ENCODE measurements around the gene PWP1.

The PWP1 gene

DNA sequence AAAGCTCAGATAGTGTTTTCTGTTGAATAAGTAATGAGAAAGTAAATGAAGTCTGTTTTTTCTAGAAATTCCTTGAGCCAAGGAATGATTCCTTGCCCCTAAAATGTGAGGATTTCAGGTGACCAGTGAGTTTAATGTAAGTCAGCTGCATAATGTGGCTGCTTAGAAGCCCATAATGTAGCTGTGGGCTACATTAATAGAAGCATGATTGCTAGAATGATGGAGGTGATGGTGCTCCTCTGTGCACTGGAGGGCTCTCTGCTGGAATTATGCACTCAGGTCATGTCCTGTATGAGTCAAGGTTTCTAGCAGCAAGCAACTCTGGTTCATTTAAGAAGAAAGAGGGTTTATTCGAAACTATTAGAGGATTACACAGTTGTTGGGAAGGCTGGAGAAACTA is 19.6 kb upstream of the PWP1 start:
- H3K4me3 ChIP-seq (ENCODE audit: low read depth in 1 of 2, low read length in 2 of 2) = no peak overlapping the region
- H3K27me3 ChIP-seq (ENCODE audit: control insufficient read depth in 1 of 2, insufficient read depth in 2 of 2, low read length in 2 of 2) = peaks cover 0 to 5% of the 10 kb centered on the region in 2 donors
- H3K36me3 ChIP-seq (ENCODE audit: control insufficient read depth in 1 of 2, insufficient read depth in 2 of 2, low read length in 2 of 2) = no peaks in the 10 kb centered on the region

DNA sequence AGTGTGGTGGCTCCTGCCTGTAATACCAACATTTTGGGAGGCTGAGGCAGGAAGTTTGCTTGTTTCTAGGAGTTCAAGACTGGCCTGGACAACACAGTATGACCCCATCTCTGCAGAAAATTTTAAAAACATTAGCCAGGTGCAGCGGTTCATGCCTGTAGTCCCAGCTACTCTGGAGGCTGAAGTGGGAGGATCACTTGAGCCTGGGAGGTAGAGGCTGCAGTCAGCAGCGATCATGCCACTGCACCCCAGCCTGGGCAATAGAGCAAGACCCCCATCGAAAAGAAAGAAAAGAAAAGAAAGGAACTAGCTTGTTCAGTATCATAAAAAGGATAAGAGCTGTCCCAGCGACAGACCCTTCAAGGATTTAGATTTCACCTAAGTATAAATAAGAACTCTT is 18.1 kb upstream of the PWP1 start:
- H3K4me3 ChIP-seq (ENCODE audit: low read depth in 1 of 2, low read length in 2 of 2) = no peak overlapping the region
- no peaks in the 10 kb centered on the region for H3K9me3 ChIP-seq (ENCODE audit: control insufficient read depth in 1 of 2, low read length in 2 of 2)
- peaks cover 0 to 8% of the 10 kb centered on the region in 2 donors for H3K27me3 ChIP-seq (ENCODE audit: control insufficient read depth in 1 of 2, insufficient read depth in 2 of 2, low read length in 2 of 2)
- H3K9ac ChIP-seq (ENCODE audit: low read depth in 1 of 2, low read length in 2 of 2) = no peak overlapping the region
- H3K4me1 ChIP-seq (ENCODE audit: control insufficient read depth in 1 of 2, insufficient read depth in 2 of 2, low read length in 2 of 2) = no peaks in the 10 kb centered on the region
- no peaks in the 10 kb centered on the region for H3K36me3 ChIP-seq (ENCODE audit: control insufficient read depth in 1 of 2, insufficient read depth in 2 of 2, low read length in 2 of 2)
- H3K27ac ChIP-seq (ENCODE audit: low read depth, low read length) = no peak overlapping the region

More for the DNA sequence above, 19.6 kb upstream of the PWP1 start:
- Histone ChIP-seq H3K4me1 (ENCODE audit: control insufficient read depth in 1 of 2, insufficient read depth in 2 of 2, low read length in 2 of 2) (no peaks in the 10 kb centered on the region), H3K27ac (ENCODE audit: low read depth, low read length) (no peak overlapping the region), H3K9ac (ENCODE audit: low read depth in 1 of 2, low read length in 2 of 2) (no peak overlapping the region), H3K9me3 (ENCODE audit: control insufficient read depth in 1 of 2, low read length in 2 of 2) (no peaks in the 10 kb centered on the region)

DNA sequence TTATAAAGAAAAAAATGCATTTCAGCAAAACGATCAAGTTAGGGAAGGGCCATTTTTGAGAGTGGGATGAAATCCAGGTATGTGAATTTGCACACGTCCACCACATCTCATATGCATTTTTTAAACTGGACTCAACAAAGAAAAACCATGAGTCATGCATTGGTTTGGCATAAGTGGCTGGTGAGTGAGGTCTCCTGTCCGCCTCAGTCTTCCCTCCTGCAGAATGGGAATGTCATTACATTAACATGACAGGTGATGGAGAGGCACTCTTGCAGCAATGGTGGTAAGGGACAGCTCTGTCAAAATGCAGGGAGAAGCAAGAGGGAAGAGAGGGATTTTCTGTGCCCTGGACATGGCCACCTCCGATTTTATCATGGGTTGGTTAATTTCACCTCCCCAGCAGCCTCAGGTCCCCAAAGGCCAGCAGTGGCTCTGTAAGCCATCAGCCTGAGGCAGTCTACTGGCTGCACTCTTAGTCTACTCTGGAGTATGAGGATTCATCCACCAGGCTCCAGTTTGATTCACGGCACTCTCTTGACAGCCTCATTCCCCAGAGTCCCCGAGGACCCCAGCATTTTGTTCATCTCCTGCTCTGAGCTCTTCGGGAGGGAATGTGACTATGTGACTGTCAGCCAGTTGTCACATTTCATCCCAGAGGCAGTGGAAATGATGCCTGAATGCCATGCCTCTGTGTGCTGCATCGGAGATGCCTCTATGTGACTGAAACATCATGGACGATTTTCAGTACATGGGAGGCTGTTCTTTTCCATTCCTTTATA is 17.1 kb upstream of the PWP1 start:
- no peak overlapping the region for H3K27ac ChIP-seq (ENCODE audit: low read depth, low read length)
- H3K36me3 ChIP-seq (ENCODE audit: control insufficient read depth in 1 of 2, insufficient read depth in 2 of 2, low read length in 2 of 2) = no peaks in the 10 kb centered on the region
- H3K4me1 ChIP-seq (ENCODE audit: control insufficient read depth in 1 of 2, insufficient read depth in 2 of 2, low read length in 2 of 2) = no peaks in the 10 kb centered on the region
- no peak overlapping the region for H3K9ac ChIP-seq (ENCODE audit: low read depth in 1 of 2, low read length in 2 of 2)
- H3K9me3 ChIP-seq (ENCODE audit: control insufficient read depth in 1 of 2, low read length in 2 of 2) = no peaks in the 10 kb centered on the region
- peaks cover 0 to 8% of the 10 kb centered on the region in 2 donors for H3K27me3 ChIP-seq (ENCODE audit: control insufficient read depth in 1 of 2, insufficient read depth in 2 of 2, low read length in 2 of 2)
- no peak overlapping the region for H3K4me3 ChIP-seq (ENCODE audit: low read depth in 1 of 2, low read length in 2 of 2)

DNA sequence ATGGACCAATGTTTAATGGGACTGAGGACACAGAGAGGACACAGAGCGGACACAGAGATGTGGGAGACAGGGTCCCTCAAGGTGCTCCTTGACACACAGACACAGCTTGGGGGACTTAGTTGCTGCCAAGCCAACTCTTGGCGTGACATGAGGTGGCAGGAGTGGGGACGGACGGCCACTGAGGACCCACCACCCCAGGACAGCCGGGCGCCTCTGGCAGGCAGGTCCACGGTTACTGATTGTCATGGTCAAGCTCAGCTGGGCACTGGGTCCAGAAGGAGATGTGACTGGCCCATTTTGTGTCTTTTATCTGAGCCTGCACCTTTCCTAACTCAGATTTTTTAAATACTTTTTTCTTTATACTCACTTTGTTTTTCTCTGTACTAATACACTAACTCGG is 15.7 kb upstream of the PWP1 start:
- peaks cover 0 to 8% of the 10 kb centered on the region in 2 donors for H3K27me3 ChIP-seq (ENCODE audit: control insufficient read depth in 1 of 2, insufficient read depth in 2 of 2, low read length in 2 of 2)
- no peaks in the 10 kb centered on the region for H3K4me1 ChIP-seq (ENCODE audit: control insufficient read depth in 1 of 2, insufficient read depth in 2 of 2, low read length in 2 of 2)
- no peak overlapping the region for H3K27ac ChIP-seq (ENCODE audit: low read depth, low read length)
- no peak overlapping the region for H3K4me3 ChIP-seq (ENCODE audit: low read depth in 1 of 2, low read length in 2 of 2)
- H3K9ac ChIP-seq (ENCODE audit: low read depth in 1 of 2, low read length in 2 of 2) = no peak overlapping the region
- no peaks in the 10 kb centered on the region for H3K9me3 ChIP-seq (ENCODE audit: control insufficient read depth in 1 of 2, low read length in 2 of 2)
- no peaks in the 10 kb centered on the region for H3K36me3 ChIP-seq (ENCODE audit: control insufficient read depth in 1 of 2, insufficient read depth in 2 of 2, low read length in 2 of 2)

DNA sequence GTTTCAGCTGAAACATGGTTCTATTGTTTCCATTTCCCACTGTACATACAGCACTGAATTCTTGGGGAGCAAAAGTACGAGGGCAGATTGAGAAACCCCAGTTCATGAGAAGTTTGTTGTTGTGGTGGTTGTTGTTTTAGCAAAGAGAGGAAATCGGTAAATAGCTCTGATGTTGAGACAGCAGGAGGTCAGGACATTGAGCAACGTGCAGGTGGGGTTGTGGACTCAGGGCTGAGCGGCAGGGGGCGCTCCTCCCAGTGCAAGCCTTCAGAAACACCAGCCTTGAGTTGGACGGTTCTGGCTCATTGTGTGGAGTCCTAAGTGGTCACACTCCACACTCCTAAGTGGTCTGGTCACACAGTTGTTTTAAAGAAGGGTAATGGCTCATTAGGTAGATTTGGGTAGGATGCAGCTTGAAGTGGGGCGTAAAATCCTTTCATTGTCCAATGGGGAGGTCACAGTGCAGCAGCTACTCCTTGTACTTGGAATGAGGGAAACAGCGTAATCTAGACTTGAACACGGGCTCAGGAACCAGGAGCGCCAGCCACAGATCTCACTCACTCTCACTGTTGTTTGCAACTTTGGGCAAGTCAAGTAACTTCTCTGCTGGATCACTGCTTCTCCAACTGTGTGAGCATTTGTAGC is 14.5 kb upstream of the PWP1 start:
- no peak overlapping the region for H3K4me3 ChIP-seq (ENCODE audit: low read depth in 1 of 2, low read length in 2 of 2)
- H3K36me3 ChIP-seq (ENCODE audit: control insufficient read depth in 1 of 2, insufficient read depth in 2 of 2, low read length in 2 of 2) = no peaks in the 10 kb centered on the region
- no peaks in the 10 kb centered on the region for H3K4me1 ChIP-seq (ENCODE audit: control insufficient read depth in 1 of 2, insufficient read depth in 2 of 2, low read length in 2 of 2)
- H3K9me3 ChIP-seq (ENCODE audit: control insufficient read depth in 1 of 2, low read length in 2 of 2) = no peaks in the 10 kb centered on the region
- no peak overlapping the region for H3K27ac ChIP-seq (ENCODE audit: low read depth, low read length)
- H3K9ac ChIP-seq (ENCODE audit: low read depth in 1 of 2, low read length in 2 of 2) = no peak overlapping the region
- H3K27me3 ChIP-seq (ENCODE audit: control insufficient read depth in 1 of 2, insufficient read depth in 2 of 2, low read length in 2 of 2) = peaks cover 0 to 8% of the 10 kb centered on the region in 2 donors

DNA sequence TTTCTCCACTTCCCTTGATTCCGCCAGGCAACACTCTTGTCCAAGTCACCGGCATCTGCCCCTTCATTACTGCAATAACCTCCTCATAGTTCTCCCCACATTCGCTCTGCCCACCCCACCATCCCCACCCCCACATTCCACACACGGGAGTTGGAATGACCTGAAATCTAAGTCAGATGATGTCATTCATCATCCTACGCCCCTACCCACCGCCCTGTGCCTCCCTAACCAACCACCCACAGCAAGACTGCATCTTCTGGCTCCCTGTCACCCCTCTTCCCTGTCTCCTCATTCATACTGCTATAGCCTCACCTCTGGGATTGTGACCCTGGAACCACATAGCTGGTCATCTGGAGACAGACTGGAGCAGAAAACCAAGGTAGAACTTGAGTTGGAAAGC is 7.9 kb upstream of the PWP1 start:
- H3K4me1 ChIP-seq (ENCODE audit: control insufficient read depth in 1 of 2, insufficient read depth in 2 of 2, low read length in 2 of 2) = no peaks in the 10 kb centered on the region
- no peak overlapping the region for H3K9ac ChIP-seq (ENCODE audit: low read depth in 1 of 2, low read length in 2 of 2)
- no peaks in the 10 kb centered on the region for H3K36me3 ChIP-seq (ENCODE audit: control insufficient read depth in 1 of 2, insufficient read depth in 2 of 2, low read length in 2 of 2)
- H3K4me3 ChIP-seq (ENCODE audit: low read depth in 1 of 2, low read length in 2 of 2) = no peak overlapping the region
- H3K27ac ChIP-seq (ENCODE audit: low read depth, low read length) = no peak overlapping the region
- no peaks in the 10 kb centered on the region for H3K9me3 ChIP-seq (ENCODE audit: control insufficient read depth in 1 of 2, low read length in 2 of 2)
- H3K27me3 ChIP-seq (ENCODE audit: control insufficient read depth in 1 of 2, insufficient read depth in 2 of 2, low read length in 2 of 2) = peaks cover 3 to 12% of the 10 kb centered on the region in 2 donors

DNA sequence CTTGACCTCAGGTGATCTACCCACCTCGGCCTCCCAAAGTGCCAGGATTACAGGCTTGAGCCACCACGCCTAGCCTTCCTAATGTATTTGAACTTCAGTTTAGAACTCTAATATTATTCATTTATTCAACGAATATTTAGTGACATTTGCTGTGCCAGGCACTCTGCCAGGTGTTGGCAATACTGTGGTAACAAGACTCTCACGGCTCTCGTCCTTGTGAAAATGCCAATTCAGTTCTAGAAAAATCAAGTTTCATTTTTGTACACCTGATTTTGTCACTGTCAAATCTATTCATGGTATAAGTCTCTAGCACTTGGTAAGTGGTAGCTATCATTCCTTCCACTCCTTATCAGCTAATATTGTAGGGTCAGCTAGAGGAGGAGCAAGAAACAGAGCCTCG is 6.3 kb upstream of the PWP1 start:
- no peak overlapping the region for H3K4me3 ChIP-seq (ENCODE audit: low read depth in 1 of 2, low read length in 2 of 2)
- no peak overlapping the region for H3K9ac ChIP-seq (ENCODE audit: low read depth in 1 of 2, low read length in 2 of 2)
- H3K4me1 ChIP-seq (ENCODE audit: control insufficient read depth in 1 of 2, insufficient read depth in 2 of 2, low read length in 2 of 2) = no peaks in the 10 kb centered on the region
- no peaks in the 10 kb centered on the region for H3K36me3 ChIP-seq (ENCODE audit: control insufficient read depth in 1 of 2, insufficient read depth in 2 of 2, low read length in 2 of 2)
- no peak overlapping the region for H3K27ac ChIP-seq (ENCODE audit: low read depth, low read length)
- H3K27me3 ChIP-seq (ENCODE audit: control insufficient read depth in 1 of 2, insufficient read depth in 2 of 2, low read length in 2 of 2) = peaks cover 3 to 12% of the 10 kb centered on the region in 2 donors
- H3K9me3 ChIP-seq (ENCODE audit: control insufficient read depth in 1 of 2, low read length in 2 of 2) = no peaks in the 10 kb centered on the region

DNA sequence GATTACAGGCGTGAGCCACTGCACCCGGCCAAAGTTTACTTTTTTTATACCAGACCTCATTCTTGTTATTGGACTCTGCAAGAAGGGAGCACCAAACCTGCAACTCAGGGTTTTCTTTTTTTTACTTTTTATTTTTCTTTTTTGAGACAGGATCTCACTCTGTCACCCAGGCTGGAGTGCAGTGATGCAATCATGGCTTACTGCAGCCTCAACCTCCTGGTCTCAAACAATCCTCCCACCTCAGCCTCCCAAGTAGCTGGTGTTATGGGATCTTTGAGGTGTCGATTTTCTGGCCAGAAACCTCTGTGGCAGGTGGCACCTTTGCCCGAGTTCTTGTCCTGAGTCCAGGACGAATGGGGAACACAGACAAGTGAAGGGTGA is 4.2 kb upstream of the PWP1 start:
- no peak overlapping the region for H3K9ac ChIP-seq (ENCODE audit: low read depth in 1 of 2, low read length in 2 of 2)
- H3K9me3 ChIP-seq (ENCODE audit: control insufficient read depth in 1 of 2, low read length in 2 of 2) = no peaks in the 10 kb centered on the region
- H3K27ac ChIP-seq (ENCODE audit: low read depth, low read length) = no peak overlapping the region
- peaks cover 3 to 12% of the 10 kb centered on the region in 2 donors for H3K27me3 ChIP-seq (ENCODE audit: control insufficient read depth in 1 of 2, insufficient read depth in 2 of 2, low read length in 2 of 2)
- H3K36me3 ChIP-seq (ENCODE audit: control insufficient read depth in 1 of 2, insufficient read depth in 2 of 2, low read length in 2 of 2) = no peaks in the 10 kb centered on the region
- no peak overlapping the region for H3K4me3 ChIP-seq (ENCODE audit: low read depth in 1 of 2, low read length in 2 of 2)
- H3K4me1 ChIP-seq (ENCODE audit: control insufficient read depth in 1 of 2, insufficient read depth in 2 of 2, low read length in 2 of 2) = peaks cover 10 to 12% of the 10 kb centered on the region in 2 donors

DNA sequence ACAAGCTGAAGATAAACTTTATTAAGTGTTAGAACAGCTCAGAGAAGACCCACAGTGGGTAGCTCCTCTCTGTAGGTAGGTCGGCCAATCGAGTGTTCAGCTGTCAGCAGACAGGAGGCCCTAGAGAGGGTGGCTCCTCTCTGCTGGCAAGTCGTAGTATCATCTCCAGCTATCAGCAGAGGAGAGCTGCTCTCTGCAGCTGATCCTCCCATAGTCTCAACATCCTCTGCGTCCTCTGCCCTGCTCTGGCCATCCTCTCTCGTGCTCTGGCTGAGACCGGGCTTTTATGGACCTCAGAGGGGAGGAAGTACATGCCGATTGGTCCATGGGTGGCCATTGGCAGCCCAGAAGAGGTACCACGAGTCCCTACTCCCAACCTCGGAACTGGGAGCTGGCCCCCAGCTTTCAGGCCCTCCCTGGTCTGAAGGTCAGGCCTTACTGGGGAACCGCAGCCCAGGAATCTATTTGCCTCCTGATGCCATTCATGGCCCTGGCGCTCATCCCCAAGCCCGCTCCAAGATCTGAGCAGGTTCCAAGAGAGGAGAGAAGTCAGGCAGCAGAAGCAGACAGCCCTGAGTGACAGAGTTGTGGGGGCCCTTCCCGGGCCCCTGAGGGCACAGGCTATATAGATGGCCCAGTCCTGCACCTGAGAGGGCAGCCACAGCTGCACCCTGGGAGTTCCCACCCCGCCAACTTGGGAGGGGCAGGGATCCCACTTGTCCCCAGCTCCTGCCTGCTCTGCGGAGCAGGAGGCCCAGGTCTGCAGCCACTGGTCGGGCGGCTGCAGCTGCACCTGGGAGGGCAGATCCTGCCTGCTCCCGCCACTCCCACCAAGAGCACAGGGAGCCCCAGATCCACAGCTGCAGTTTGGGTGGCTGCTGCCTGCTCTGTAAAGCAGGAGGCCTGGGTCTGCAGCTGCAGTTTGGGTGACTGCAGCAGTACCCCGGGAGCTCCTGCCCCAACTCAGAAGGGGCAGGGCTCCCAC is 3.5 kb upstream of the PWP1 start:
- Histone ChIP-seq H3K4me1 (ENCODE audit: control insufficient read depth in 1 of 2, insufficient read depth in 2 of 2, low read length in 2 of 2) (peaks cover 15 to 17% of the 10 kb centered on the region in 2 donors), H3K9me3 (ENCODE audit: control insufficient read depth in 1 of 2, low read length in 2 of 2) (no peaks in the 10 kb centered on the region), H3K36me3 (ENCODE audit: control insufficient read depth in 1 of 2, insufficient read depth in 2 of 2, low read length in 2 of 2) (no peaks in the 10 kb centered on the region)

More for the DNA sequence above, 3.5 kb upstream of the PWP1 start:
- H3K27me3 ChIP-seq (ENCODE audit: control insufficient read depth in 1 of 2, insufficient read depth in 2 of 2, low read length in 2 of 2) = peaks cover 3 to 12% of the 10 kb centered on the region in 2 donors
- no peak overlapping the region for H3K27ac ChIP-seq (ENCODE audit: low read depth, low read length)
- H3K4me3 ChIP-seq (ENCODE audit: low read depth in 1 of 2, low read length in 2 of 2) = no peak overlapping the region
- H3K9ac ChIP-seq (ENCODE audit: low read depth in 1 of 2, low read length in 2 of 2) = no peak overlapping the region
